Neural progenitor cell (in vitro differentiated cells): Measurements from ENCODE around the gene TNIP2.

Experiments
- EZH2 ChIP-seq: fragments of 200-600 bp; sonication (generic); IDR thresholded peaks from 2 replicates; pipeline ENCODE4 v1.6.1; 2017; ENCODE audit warnings: antibody characterized with exemption, mild to moderate bottlenecking, moderate library complexity
- EZH2phosphoT487 ChIP-seq: fragments of 200-600 bp; sonication (generic); IDR thresholded peaks from 2 replicates; pipeline ENCODE4 v1.6.1; 2017; ENCODE audit warnings: antibody characterized with exemption
- TF ChIP-seq, protein P1 (sequence below): fragments of 200-600 bp; sonication (generic); IDR thresholded peaks from 2 replicates; pipeline ENCODE4 v1.5.1; 2017; ENCODE audit warnings: antibody characterized with exemption, mild to moderate bottlenecking

DNA sequence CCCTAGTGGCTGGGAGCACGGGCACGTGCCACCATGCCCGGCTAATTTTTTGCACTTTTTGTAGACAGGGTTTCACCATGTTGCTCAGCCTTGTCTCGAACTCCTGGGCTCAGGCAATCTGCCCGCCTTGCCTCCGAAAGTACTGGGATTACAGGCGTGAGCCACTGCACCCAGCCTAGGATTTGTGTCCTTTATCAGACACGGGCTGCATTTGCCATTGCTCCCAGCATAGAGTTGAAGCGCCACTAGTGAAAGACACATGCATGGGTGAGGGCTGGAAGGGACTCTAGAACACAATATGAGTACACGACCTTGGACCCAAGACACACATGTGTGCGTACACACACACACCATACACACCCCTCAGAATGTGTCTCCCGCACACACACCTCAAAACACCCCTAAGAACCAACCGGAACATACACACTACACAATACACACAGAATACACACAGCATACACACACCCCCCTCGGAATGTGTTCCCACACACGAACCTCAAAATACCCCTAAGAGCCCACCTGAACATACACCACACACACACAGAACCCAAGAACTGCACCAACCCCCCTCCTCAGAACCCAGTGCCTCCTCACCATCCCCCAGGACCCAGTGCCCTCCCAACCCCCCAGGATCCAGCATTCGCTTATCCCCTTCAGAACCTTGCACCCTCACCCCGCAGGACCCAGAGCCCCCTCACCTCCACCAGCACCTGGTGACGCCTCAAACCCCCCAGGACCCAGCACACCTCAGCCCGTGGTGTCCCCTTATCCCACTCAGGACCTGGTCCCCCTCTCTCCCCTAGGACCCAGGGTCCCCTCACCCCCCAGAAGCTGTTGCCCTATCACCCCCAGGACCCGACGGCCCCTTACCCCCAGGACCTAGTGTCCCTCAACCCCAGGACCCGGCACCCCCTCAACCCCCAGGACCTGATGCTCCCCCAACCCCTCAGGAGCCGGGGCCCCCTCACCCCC is 1.0 kb downstream of the TNIP2 start:
- no peak for TF ChIP-seq EZH2
- TF ChIP-seq, protein P1, sequence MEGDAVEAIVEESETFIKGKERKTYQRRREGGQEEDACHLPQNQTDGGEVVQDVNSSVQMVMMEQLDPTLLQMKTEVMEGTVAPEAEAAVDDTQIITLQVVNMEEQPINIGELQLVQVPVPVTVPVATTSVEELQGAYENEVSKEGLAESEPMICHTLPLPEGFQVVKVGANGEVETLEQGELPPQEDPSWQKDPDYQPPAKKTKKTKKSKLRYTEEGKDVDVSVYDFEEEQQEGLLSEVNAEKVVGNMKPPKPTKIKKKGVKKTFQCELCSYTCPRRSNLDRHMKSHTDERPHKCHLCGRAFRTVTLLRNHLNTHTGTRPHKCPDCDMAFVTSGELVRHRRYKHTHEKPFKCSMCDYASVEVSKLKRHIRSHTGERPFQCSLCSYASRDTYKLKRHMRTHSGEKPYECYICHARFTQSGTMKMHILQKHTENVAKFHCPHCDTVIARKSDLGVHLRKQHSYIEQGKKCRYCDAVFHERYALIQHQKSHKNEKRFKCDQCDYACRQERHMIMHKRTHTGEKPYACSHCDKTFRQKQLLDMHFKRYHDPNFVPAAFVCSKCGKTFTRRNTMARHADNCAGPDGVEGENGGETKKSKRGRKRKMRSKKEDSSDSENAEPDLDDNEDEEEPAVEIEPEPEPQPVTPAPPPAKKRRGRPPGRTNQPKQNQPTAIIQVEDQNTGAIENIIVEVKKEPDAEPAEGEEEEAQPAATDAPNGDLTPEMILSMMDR = no peak
- TF ChIP-seq EZH2phosphoT487 = no peak
